GM20000 (cell line): ENCODE results near the gene AIDA.

Experiments
- DNase-seq: peaks from one replicate; pipeline ENCODE4 v3.0.0; 2012; ENCODE audit warnings: low spot score
- CTCF ChIP-seq: IDR thresholded peaks from 2 replicates; pipeline ENCODE4 v1.5.1; 2012; ENCODE audit warnings: mild to moderate bottlenecking, control low read depth; ENCODE audit errors: extremely low read depth, missing control alignments

Gene AIDA

GRCh38 chr1:222624214-222624613 is 88.1 kb downstream of the AIDA start:
- DNase-seq, result no peak
- no peak for TF ChIP-seq CTCF

- TF ChIP-seq CTCF, result no peak
- no peak for DNase-seq
Measured at GRCh38 chr1:222623458-222623857, 88.8 kb downstream of the AIDA start.

- TF ChIP-seq CTCF, result no peak
- DNase-seq, result no peak
Measured at GRCh38 chr1:222622765-222623164, 89.5 kb downstream of the AIDA start.

- DNase-seq, result peak; percentile 37
- TF ChIP-seq CTCF, result no peak
Measured at GRCh38 chr1:222620566-222620965, 91.7 kb downstream of the AIDA start.

- DNase-seq, result peak; percentile 37
Measured at GRCh38 chr1:222618880-222619596, 93.3 kb downstream of the AIDA start.

More at GRCh38 chr1:222618880-222619596, 93.3 kb downstream of the AIDA start:
- no peak for TF ChIP-seq CTCF
